Subcutaneous adipose tissue (tissue), 4 donors: Measurements from ENCODE around the gene NRROS. TPM values are rescaled to one million over a fixed set of nuclear protein-coding genes. Genes with fewer than 3 reads are reported as not detected.

Experiments used
- total RNA-seq, 4 donors: library from RNA; depleted of rRNA; stranded (reverse); fragments of >200 nt; gene quantifications; one replicate each; pipeline ENCODE4 v1.1.0, GENCODE V29; 2016
- TF ChIP-seq, protein P1 (sequence below): fragments of 450-650 bp; IDR thresholded peaks from one replicate; pipeline ENCODE4 v1.5.1; 2016; ENCODE audit warnings: low read depth, mild to moderate bottlenecking, control low read depth, antibody characterized with exemption, moderate library complexity

NRROS gene
- 10 to 100 TPM in 3 of 4 donors, 1 to 10 TPM in 1; 7.9 to 22.3 (median 13.4) TPM for total RNA-seq

DNA sequence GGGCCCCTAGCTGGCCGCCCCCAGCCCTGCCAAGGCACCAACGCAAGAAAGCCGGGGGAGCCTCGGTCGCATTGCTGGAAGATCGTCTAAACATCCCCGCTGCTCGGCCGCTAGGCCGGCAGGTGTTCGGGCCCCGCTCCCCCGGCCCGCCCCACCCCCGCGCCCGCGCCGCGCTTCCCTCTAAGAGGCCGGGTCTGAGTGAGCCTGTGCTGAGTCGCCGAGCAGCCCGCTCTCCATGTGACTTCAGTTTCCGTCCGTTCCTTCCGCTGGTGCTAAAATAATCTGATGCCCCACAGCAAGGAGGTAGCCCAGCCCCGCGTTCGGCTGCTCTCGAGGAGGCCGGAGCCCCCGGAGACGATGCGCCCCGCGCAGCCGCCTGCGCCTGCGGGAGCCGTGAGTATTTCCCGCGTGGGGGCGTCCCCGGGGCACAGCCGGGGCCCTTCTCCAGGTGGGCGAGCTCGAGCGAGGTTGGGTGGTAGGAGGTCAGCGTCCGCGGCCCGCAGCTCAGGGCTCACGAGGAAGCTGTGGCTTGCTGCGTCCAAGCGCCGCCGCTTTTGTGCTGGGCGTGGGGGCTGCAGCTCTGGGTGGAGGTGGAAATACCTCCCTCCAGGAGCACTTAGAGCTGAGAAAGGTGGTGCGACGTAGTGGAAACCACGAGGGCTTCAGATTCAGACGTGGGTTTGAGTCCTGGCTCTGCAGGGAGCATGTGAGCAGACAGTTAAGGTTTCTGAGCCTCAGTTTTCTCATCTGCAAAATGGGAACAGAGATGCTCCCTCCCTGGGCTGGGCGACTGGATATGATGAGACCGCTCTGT, at the start of gene NRROS:
Gene NRROS (plus strand): TSS at position 212 of the 814 bp plus-strand sequence. CDS start 14,846 bp downstream, outside the sequence.
- TF ChIP-seq, protein P1, sequence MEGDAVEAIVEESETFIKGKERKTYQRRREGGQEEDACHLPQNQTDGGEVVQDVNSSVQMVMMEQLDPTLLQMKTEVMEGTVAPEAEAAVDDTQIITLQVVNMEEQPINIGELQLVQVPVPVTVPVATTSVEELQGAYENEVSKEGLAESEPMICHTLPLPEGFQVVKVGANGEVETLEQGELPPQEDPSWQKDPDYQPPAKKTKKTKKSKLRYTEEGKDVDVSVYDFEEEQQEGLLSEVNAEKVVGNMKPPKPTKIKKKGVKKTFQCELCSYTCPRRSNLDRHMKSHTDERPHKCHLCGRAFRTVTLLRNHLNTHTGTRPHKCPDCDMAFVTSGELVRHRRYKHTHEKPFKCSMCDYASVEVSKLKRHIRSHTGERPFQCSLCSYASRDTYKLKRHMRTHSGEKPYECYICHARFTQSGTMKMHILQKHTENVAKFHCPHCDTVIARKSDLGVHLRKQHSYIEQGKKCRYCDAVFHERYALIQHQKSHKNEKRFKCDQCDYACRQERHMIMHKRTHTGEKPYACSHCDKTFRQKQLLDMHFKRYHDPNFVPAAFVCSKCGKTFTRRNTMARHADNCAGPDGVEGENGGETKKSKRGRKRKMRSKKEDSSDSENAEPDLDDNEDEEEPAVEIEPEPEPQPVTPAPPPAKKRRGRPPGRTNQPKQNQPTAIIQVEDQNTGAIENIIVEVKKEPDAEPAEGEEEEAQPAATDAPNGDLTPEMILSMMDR = no peak

DNA sequence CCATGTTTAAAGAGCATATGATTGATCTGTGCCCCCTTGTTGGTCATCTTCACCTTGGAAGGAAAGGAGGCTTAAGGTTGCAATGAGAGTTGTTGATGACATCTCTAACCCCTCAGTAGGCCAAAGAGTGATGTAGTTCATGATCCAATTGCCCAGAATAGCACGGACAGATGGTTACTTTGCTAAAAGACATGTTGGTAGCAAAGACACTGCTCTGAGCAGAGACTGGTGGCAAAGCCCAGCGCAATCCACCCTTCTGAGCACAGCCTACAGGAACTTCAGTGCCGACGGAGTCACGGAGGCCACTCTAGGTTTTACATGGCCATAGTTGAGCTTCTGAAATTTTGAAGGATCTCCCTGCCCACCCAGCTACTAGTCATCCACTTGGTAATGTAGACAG, 49.2 kb upstream of the NRROS start:
- TF ChIP-seq, protein P1 = no peak

DNA sequence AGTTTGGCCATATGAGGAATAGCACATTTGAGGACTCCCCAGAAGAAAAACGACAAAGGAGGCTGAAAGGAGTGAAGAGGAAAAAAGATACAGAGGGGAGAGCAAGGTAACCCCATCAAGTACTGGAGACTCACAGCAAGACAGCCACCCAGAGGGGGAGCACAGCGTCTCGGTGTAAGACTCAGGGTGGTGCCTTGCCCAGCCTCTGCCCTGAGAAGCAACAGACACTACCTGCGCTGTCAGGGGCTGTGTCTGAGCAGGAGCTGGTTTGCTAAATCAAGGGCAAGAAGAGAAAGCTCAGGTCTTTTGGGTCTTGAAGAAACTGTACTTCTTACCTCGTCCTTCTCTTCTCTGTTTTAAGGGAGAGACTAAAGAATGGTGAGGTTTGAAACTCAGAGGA, 43.1 kb upstream of the NRROS start:
- TF ChIP-seq, protein P1 = no peak

DNA sequence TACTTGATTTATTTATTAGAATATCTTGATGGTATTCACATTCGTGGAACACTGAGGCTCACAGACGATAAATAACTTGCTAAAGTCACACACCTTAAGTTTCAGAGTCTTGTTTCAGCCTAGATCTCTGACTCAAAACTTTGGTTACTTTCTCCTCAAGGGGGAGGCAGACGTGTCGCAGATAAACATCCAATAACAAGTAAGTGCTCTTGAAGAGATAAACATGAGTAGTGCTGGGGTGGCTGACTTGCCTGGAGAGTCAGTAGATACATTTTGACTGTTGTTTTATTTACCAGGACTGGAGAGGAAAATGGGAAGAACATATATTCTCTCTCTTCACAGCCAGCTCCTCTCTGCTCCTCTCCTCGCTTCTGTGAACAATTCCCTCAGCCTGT, 39.8 kb upstream of the NRROS start:
- TF ChIP-seq, protein P1 = no peak

DNA sequence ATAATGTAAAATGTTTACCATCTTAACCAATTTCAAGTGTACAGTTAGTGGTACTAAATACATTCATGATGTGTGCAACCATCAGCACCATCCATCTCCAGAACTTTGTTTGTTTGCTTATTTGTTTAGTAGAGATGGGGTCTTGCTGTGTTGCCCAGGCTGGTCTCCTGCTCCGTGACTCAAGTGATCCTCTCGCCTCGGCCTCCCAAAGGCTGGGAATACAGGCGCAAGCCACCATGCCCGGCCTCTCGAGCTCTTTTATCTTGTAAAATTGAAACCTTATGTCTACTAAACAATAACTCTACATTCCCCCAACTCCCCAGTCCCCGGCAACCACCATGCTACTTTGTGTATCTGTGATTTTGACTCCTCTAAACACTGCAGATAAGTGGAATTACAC, 39.1 kb upstream of the NRROS start:
- TF ChIP-seq, protein P1 = no peak

DNA sequence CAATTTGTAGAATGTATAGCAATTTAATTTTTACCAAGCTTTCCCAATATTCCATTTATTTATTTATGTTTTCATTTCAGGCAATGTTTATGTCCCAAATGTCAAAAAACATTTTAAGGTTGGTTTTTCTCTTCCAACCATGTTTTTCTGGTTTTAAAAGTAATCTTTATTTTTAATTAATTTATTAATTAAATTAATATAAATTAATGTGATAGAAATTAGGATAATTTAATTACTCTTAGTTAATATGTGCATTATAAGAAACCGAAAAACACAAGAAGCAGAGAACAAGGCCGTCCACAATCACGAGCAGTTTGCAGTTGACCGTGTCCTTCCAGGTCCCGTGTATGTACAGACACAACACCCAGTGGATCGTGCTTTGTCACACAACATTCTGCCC, 36.8 kb upstream of the NRROS start:
- TF ChIP-seq, protein P1 = no peak

DNA sequence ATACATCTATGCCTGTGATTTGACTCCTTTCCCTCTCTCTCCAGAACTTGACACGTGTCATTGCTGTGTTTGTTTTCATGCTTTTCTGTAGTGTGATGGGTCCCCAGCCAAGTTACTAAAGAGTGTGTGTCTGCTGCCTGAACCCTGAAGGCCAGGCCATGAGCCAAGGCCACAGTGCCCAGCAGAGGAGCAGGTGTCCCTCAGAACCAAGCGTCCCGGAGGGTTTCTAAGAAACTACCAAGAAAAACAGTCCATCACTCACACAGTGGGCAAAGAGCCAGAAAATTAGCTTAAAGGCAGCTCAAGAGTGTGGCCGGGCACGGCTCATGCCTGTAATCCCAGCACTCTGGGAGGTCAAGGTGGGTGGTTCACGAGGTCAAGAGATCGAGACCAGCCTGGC, 35.8 kb upstream of the NRROS start:
- TF ChIP-seq, protein P1 = no peak
